ENCODE measurements around the gene MRGPRF. TPM values are rescaled to one million over a fixed set of nuclear protein-coding genes. Genes with fewer than 3 reads are reported as not detected.
"Not testable (repeated sequence)": the region's sequence is repeated elsewhere in the genome, so short reads cannot be mapped to it uniquely, and the experiment has no call there.

Gene MRGPRF
- total RNA-seq, 4 donors from 2014 or later, result 34.2 to 67.9 (median 46.3) TPM

DNA sequence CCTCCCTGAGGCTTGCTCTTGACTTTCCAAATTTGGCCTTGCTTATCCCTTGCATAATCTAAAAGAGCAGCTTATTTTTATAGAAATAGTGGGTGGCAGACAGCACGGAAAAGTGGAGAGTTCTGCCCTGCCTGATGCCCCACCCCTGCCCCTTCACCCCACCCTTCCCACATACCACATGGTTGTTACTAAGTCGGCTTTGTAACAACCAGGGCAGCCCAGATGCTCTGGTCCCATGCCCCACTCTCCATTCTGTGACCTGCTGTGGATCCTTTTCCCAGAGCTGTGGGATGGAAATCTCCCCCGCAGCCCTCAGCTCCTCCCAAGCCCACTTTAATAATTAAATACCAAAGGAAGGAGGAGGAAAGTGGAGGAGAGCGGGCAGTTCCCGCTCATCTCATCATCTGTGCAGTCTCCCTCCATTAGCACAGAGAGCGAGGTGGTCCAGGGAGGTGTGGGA is 10.9 kb downstream of the MRGPRF start:
- H3K27me3 ChIP-seq, result no peaks in the 10 kb centered on the region
- DNase-seq (ENCODE audit: low spot score in 2 of 2), result peak in 1 of 2 donors; percentile 13
- peak overlapping the region; percentile 75 to 95 (median 84) for H3K27ac ChIP-seq
- H3K4me3 ChIP-seq, result no peak overlapping the region
- H3K36me3 ChIP-seq, result peaks cover 0 to 26% (median 0%) of the 10 kb centered on the region in 3 donors
- H3K4me1 ChIP-seq, result peaks cover 0 to 74% (median 52%) of the 10 kb centered on the region in 4 donors
- WGBS, 2 donors, result 54 to 55% methylated on average over 6 of the region's 6 CpGs
- TF ChIP-seq EP300 (IDR thresholded peaks at IDR 0.05) (no peak), POLR2A (IDR thresholded peaks at IDR 0.05) (no peak)
- TF ChIP-seq, protein P1, sequence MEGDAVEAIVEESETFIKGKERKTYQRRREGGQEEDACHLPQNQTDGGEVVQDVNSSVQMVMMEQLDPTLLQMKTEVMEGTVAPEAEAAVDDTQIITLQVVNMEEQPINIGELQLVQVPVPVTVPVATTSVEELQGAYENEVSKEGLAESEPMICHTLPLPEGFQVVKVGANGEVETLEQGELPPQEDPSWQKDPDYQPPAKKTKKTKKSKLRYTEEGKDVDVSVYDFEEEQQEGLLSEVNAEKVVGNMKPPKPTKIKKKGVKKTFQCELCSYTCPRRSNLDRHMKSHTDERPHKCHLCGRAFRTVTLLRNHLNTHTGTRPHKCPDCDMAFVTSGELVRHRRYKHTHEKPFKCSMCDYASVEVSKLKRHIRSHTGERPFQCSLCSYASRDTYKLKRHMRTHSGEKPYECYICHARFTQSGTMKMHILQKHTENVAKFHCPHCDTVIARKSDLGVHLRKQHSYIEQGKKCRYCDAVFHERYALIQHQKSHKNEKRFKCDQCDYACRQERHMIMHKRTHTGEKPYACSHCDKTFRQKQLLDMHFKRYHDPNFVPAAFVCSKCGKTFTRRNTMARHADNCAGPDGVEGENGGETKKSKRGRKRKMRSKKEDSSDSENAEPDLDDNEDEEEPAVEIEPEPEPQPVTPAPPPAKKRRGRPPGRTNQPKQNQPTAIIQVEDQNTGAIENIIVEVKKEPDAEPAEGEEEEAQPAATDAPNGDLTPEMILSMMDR (IDR thresholded peaks at IDR 0.05), result no peak
- H3K9me3 ChIP-seq, result no peaks in the 10 kb centered on the region

DNA sequence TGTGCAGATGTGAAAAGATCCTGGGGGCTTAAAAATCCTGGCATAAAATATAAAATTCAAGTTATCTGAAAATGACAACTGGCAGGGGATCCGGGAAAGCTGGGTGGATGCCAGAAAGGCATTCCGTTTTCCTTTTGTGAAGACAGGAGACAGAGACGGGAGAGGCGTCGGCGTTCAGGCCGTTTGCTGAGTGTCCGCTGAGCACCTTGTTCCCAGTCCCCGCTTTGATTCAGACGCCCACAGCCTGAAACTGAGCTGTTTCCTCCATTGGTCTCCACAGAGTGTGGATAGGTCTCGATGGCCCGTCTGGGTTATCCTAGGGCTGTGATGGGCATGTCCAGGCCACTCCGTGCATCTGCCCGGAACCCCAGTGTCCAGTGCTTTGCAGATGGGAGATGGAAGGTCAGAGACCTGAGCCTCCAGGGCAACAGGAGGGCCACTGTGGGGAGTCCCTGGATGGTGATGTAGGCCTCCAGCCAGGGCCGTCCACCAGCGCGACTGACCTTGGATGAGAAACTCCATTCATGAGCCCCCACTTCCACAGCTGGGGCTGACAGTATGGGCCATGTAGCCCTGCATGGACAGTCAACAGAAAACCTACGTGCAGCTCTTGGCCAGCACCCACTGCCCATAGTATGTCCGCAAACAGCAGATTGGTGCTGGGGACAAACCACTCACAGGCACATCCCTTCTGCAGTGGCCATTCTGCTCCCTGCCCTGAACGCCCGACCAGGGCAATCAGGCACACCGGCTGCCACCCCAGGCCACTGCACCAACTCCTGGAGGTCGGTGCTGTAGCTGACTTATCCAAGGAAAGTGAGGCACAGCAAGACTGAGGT is 11.6 kb downstream of the MRGPRF start:
- Histone ChIP-seq H3K27me3 (no peaks in the 10 kb centered on the region), H3K27ac (peak overlapping the region; percentile 75 to 95 (median 84)), H3K9me3 (no peaks in the 10 kb centered on the region), H3K36me3 (peaks cover 0 to 26% (median 0%) of the 10 kb centered on the region in 3 donors), H3K4me1 (peaks cover 0 to 70% (median 49%) of the 10 kb centered on the region in 4 donors), H3K4me3 (no peak overlapping the region)
- 64 to 81% methylated on average over 19 to 23 of the region's 23 CpGs for WGBS, 2 donors
- peak in 1 of 2 donors; percentile 15 for DNase-seq (ENCODE audit: low spot score in 2 of 2)
- TF ChIP-seq POLR2A (IDR thresholded peaks at IDR 0.05) (no peak), EP300 (IDR thresholded peaks at IDR 0.05) (no peak)
- TF ChIP-seq, protein P1 (IDR thresholded peaks at IDR 0.05), result no peak

DNA sequence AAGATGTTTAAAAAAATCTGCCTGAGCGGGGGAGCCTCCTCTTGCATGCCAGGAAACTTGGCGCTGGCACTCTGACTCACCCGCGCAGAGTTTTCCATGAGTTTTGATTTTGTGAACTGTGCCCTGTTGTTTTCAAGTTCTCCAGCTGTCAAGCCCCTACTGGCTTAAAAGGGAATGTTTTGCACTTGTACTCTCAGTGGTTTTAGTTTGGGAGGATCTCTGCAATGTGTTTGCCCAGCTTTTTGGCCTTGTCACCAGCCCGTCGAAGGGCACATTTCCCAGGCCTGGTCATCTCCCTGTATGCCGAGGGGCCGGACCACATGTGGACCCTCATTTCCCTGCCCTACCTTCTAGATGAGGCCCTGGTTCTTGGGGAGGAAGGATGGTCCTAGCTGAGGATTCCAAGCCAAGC is 12.2 kb downstream of the MRGPRF start:
- Histone ChIP-seq H3K9me3 (no peaks in the 10 kb centered on the region), H3K36me3 (peaks cover 0 to 20% (median 0%) of the 10 kb centered on the region in 3 donors), H3K27me3 (no peaks in the 10 kb centered on the region), H3K27ac (peak overlapping the region; percentile 75 to 95 (median 84)), H3K4me3 (no peak overlapping the region), H3K4me1 (peaks cover 0 to 70% (median 48%) of the 10 kb centered on the region in 4 donors)
- 11 to 16% methylated on average over 8 of the region's 8 CpGs for WGBS, 2 donors
- TF ChIP-seq EP300 (IDR thresholded peaks at IDR 0.05) (peak; percentile 73 to 77), POLR2A (IDR thresholded peaks at IDR 0.05) (peak in 1 of 2 donors; percentile 30)
- TF ChIP-seq, protein P1 (IDR thresholded peaks at IDR 0.05), result peak; percentile 38 to 82 (median 74)
- peak; percentile 58 for DNase-seq (ENCODE audit: low spot score in 2 of 2)

DNA sequence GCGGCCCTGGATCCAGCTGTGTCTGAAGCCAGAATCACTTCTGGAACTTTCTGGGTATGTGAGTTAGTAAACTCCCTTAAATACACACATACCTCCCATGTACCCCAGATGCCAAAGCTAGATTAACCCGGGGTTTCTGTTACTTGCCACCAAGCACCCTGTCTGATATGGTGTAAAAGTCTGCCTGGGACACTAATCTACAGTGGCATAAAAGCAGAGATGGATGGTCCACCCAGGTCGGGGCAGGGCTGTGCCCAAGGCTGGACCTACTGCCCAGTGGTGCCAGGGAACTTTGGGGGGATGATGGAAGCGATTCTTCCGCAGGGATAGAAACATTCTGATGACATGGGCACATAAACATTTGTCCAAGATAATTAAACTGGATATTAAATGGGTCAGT is 12.7 kb downstream of the MRGPRF start:
- Histone ChIP-seq H3K4me1 (peaks cover 0 to 70% (median 48%) of the 10 kb centered on the region in 4 donors), H3K9me3 (no peaks in the 10 kb centered on the region), H3K27me3 (no peaks in the 10 kb centered on the region), H3K27ac (peak overlapping the region; percentile 75 to 95 (median 84)), H3K4me3 (no peak overlapping the region), H3K36me3 (peaks cover 0 to 15% (median 0%) of the 10 kb centered on the region in 3 donors)
- DNase-seq (ENCODE audit: low spot score in 2 of 2), result peak in 1 of 2 donors; percentile 11
- TF ChIP-seq, protein P1 (IDR thresholded peaks at IDR 0.05), result no peak
- no peak for TF ChIP-seq EP300 (IDR thresholded peaks at IDR 0.05)
- TF ChIP-seq POLR2A (IDR thresholded peaks at IDR 0.05), result no peak
- 43 to 55% methylated on average over 5 of the region's 5 CpGs for WGBS, 2 donors

DNA sequence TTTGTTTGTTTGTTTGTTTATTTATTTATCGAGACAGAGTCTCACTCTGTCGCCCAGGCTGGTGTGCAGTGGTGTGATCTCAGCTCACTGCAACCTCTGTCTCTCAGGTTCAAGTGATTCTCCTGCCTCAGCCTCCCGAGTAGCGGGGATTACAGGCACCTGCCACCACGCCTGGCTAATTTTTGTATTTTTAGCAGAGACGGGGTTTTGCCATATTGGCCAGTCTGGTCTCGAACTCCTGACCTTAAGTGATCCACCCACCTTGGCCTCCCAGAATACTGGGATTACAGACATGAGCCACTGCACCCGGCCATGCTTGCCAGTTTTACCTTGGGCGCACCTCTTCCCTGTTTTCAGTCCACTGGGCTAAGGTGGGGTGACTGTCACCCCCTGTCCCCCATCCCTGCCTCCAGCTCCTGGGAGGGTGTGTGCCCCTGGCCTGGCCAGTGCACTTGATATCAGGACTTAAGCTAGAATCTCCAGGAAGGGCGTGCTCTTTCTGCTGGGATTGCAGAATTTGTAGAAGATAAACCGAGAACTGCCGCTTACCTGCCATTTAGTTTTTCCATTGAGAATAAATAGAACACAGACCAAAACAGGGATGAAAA is 13.2 kb downstream of the MRGPRF start:
- peak in 1 of 2 donors; percentile 9 for DNase-seq (ENCODE audit: low spot score in 2 of 2)

More for the DNA sequence above, 13.2 kb downstream of the MRGPRF start:
- H3K27me3 ChIP-seq, H3K36me3 ChIP-seq, H3K4me3 ChIP-seq, H3K9me3 ChIP-seq: not testable (repeated sequence)
- Histone ChIP-seq H3K27ac (peak overlapping the region; percentile 75 to 95 (median 84)), H3K4me1 (peaks cover 0 to 68% (median 48%) of the 10 kb centered on the region in 4 donors)
- 90 to 92% methylated on average over 12 of the region's 12 CpGs for WGBS, 2 donors
